SK-N-SH (cell line): Measurements from ENCODE around the gene GPR132.

Experiments
- CTCF ChIP-seq: fragments of 200-600 bp; sonication (generic); IDR thresholded peaks from 2 replicates; pipeline ENCODE4 v1.6.1; 2017; ENCODE audit warnings: antibody characterized with exemption, mild to moderate bottlenecking, moderate library complexity
- ELF1 ChIP-seq: IDR thresholded peaks from 2 replicates; pipeline ENCODE4 v1.4.0; 2012
- EZH2phosphoT487 ChIP-seq: fragments of 200-600 bp; sonication (generic); IDR thresholded peaks from 2 replicates; pipeline ENCODE4 v1.6.1; 2017; ENCODE audit warnings: low read depth, mixed run types, mild to moderate bottlenecking, antibody characterized with exemption, moderate library complexity, borderline replicate concordance
- GABPA ChIP-seq: IDR thresholded peaks from 2 replicates; pipeline ENCODE4 v1.4.0; 2012; ENCODE audit warnings: low read depth, mild to moderate bottlenecking
- MXI1 ChIP-seq: IDR thresholded peaks from 2 replicates; pipeline ENCODE4 v1.6.1; 2012; ENCODE audit warnings: mild to moderate bottlenecking, low read depth, low read length, improper control_type of control experiment
- NRF1 ChIP-seq: IDR thresholded peaks from 2 replicates; pipeline ENCODE4 v1.6.1; 2012; ENCODE audit warnings: low read depth, mild to moderate bottlenecking, low read length
- POLR2AphosphoS5 ChIP-seq: IDR thresholded peaks from 2 replicates; pipeline ENCODE4 v1.6.1; 2012; ENCODE audit warnings: low read depth, low read length
- TEAD4 ChIP-seq: IDR thresholded peaks from 2 replicates; pipeline ENCODE4 v1.4.0; 2012; ENCODE audit warnings: mild to moderate bottlenecking, borderline replicate concordance; ENCODE audit not compliant: insufficient read depth

- TF ChIP-seq EZH2phosphoT487, result no peak
- TF ChIP-seq CTCF, result no peak
- TF ChIP-seq NRF1, result peak; percentile 79
- peak; percentile 76; the same call in 1 of the 2 replicates for TF ChIP-seq POLR2AphosphoS5
- TF ChIP-seq ELF1, result no peak
- peak; percentile 95 for TF ChIP-seq MXI1
- no peak for TF ChIP-seq GABPA
- no peak for TF ChIP-seq TEAD4
Observed at GRCh38 chr14:105020815-105021655, 44.2 kb downstream of the GPR132 start, which contains the start of gene CDCA4.
